B cell (primary cell): ENCODE data around the gene SLC7A5. TPM values are rescaled to one million over a fixed set of nuclear protein-coding genes. Genes with fewer than 3 reads are reported as not detected.
"Not testable (repeated sequence)": the region's sequence is repeated elsewhere in the genome, so short reads cannot be mapped to it uniquely, and the experiment has no call there.

ENCODE experiments used
- ATAC-seq: fragments of 200-7000 bp; cut with Tn5 transposase; one replicate; pipeline ENCODE4 v1.10.0; 2021; ENCODE audit warnings: low read depth, mild to moderate bottlenecking, moderate number of reproducible peaks, moderate library complexity
- CTCF ChIA-PET: fragments of 350-600 bp; sonication (Branson Sonifier 250); formaldehyde crosslinking; loops from one replicate; lab custom pipeline; 2021; ENCODE audit warnings: antibody characterized with exemption, inconsistent platforms; lab: Charles Lee
- POLR2A ChIA-PET: fragments of 350-600 bp; sonication (Branson Sonifier 250); formaldehyde crosslinking; loops from one replicate; lab custom pipeline; 2021; ENCODE audit warnings: antibody characterized with exemption; lab: Charles Lee
- DNase-seq: peaks from one replicate; pipeline ENCODE4 v3.0.0; 2013
- H2AFZ ChIP-seq: 2 replicates; pipeline ENCODE4 v1.6.1; 2012; ENCODE audit warnings: mild to moderate bottlenecking, low read depth, low read length; ENCODE audit not compliant: insufficient read depth, poor library complexity, severe bottlenecking
- H3K27ac ChIP-seq, 2 donors: 1 replicate in 1 of 2; 2 replicates in 1 of 2; pipeline ENCODE4 v1.5.1; 2012 to 2013; ENCODE audit warnings: low read length in 2 of 2, mild to moderate bottlenecking in 2 of 2, moderate library complexity in 1 of 2
- H3K27me3 ChIP-seq, 4 experiments: fragments of 200-600 bp in 1 of 4; sonication (generic) in 1 of 4; replicated peaks in 1 of 4; 1 replicate in 2 of 4; 2 replicates in 2 of 4; pipeline versions ENCODE4 v1.6.1 to v1.7.0; 2013 to 2016; ENCODE audit warnings: low read length in 3 of 4, mild to moderate bottlenecking in 2 of 4, mixed read lengths in 1 of 4, moderate library complexity in 1 of 4; ENCODE audit not compliant: insufficient read depth in 4 of 4, control insufficient read depth in 3 of 4; ENCODE audit errors: control extremely low read depth in 1 of 4
- H3K36me3 ChIP-seq, 2 experiments: replicated peaks in 1 of 2; 1 replicate in 1 of 2; 2 replicates in 1 of 2; pipeline versions ENCODE4 v1.6.1 to v1.7.1; 2013; ENCODE audit warnings: low read length in 1 of 2; ENCODE audit not compliant: insufficient read depth in 2 of 2, control insufficient read depth in 1 of 2; ENCODE audit errors: control extremely low read depth in 1 of 2, extremely low read depth in 1 of 2
- H3K4me1 ChIP-seq, 2 donors: fragments of 200-600 bp in 1 of 2; sonication (generic) in 1 of 2; 1 replicate in 1 of 2; 2 replicates in 1 of 2; pipeline versions ENCODE4 v1.5.1 to v1.6.1; 2013 to 2017; ENCODE audit warnings: low read length in 2 of 2; ENCODE audit not compliant: control insufficient read depth in 2 of 2, insufficient read depth in 2 of 2
- H3K4me2 ChIP-seq: replicated peaks from 2 replicates; pipeline ENCODE3; 2012; ENCODE audit warnings: mild to moderate bottlenecking, low read depth, low read length; ENCODE audit not compliant: poor library complexity, severe bottlenecking
- H3K4me3 ChIP-seq, 5 experiments: fragments of 200-600 bp in 1 of 5; sonication (generic) in 1 of 5; 1 replicate in 3 of 5; 2 replicates in 2 of 5; pipeline versions ENCODE4 v1.5.1 to v1.7.0; 2011 to 2016; ENCODE audit warnings: low read length in 4 of 5, mild to moderate bottlenecking in 4 of 5, low read depth in 2 of 5, control low read depth in 1 of 5, moderate library complexity in 1 of 5; ENCODE audit not compliant: insufficient read depth in 1 of 5; ENCODE audit errors: control extremely low read depth in 1 of 5, extremely low read depth in 1 of 5
- H3K79me2 ChIP-seq: fragments of 200-600 bp; sonication (generic); one replicate; pipeline ENCODE4 v1.6.0; 2016; ENCODE audit warnings: low read length; ENCODE audit not compliant: control insufficient read depth, insufficient read depth
- H3K9ac ChIP-seq: fragments of 200-600 bp; sonication (generic); 2 replicates; pipeline ENCODE4 v1.6.1; 2017; ENCODE audit warnings: mild to moderate bottlenecking, low read length, moderate library complexity
- H3K9me3 ChIP-seq, 3 donors: one replicate each; pipeline versions ENCODE4 v1.6.1 to v1.7.1; 2013; ENCODE audit warnings: low read length in 2 of 3; ENCODE audit not compliant: control insufficient read depth in 2 of 3, insufficient read depth in 1 of 3; ENCODE audit errors: control extremely low read depth in 1 of 3
- H4K20me1 ChIP-seq: 2 replicates; pipeline ENCODE4 v1.6.0; 2012; ENCODE audit warnings: mild to moderate bottlenecking, low read length; ENCODE audit not compliant: insufficient read depth, control insufficient read depth, poor library complexity, severe bottlenecking
- H3K27ac Mint-ChIP-seq: one replicate; pipeline ENCODE4 v1.8.0; 2021; ENCODE audit warnings: mixed read lengths
- H3K27me3 Mint-ChIP-seq: one replicate; pipeline ENCODE4 v1.8.0; 2021; ENCODE audit warnings: mixed read lengths
- H3K4me1 Mint-ChIP-seq: one replicate; pipeline ENCODE4 v1.8.0; 2021; ENCODE audit warnings: mixed read lengths
- H3K4me3 Mint-ChIP-seq: one replicate; pipeline ENCODE4 v1.8.0; 2021; ENCODE audit warnings: mixed read lengths
- H3K9me3 Mint-ChIP-seq: one replicate; pipeline ENCODE4 v1.8.0; 2022; ENCODE audit warnings: mixed read lengths; ENCODE audit not compliant: insufficient read depth
- WGBS: methylation state at CpG from one replicate; pipeline ENCODE4 v1.1.5; 2013; ENCODE audit warnings: missing lambda C conversion rate; ENCODE audit not compliant: insufficient coverage; 5-methylcytosine and 5-hydroxymethylcytosine counted together
- intact Hi-C: fragments of 100-400 bp; cut with micrococcal nuclease; formaldehyde crosslinking; loops from one replicate; pipeline ENCODE4 v1.10.0; 2022
- polyA plus RNA-seq: library from polyadenylated mRNA; depleted of rRNA; stranded (reverse); fragments of >200 nt; gene quantifications from 2 replicates; pipeline ENCODE4 v1.2.3, GENCODE V29; 2012
- total RNA-seq, 2 donors: library from RNA; stranded (reverse); fragments of 120-200 nt in 1 of 2; gene quantifications; 1 replicate in 1 of 2; 2 replicates in 1 of 2; pipeline versions ENCODE4 v1.2.3 to v1.2.4, GENCODE V29; 2013 to 2022

Gene SLC7A5
- total and polyA plus RNA-seq, 2 donors (not counting 1 experiment from before 2014, with no cell fraction given): 2.5 to 20.9 TPM

DNA sequence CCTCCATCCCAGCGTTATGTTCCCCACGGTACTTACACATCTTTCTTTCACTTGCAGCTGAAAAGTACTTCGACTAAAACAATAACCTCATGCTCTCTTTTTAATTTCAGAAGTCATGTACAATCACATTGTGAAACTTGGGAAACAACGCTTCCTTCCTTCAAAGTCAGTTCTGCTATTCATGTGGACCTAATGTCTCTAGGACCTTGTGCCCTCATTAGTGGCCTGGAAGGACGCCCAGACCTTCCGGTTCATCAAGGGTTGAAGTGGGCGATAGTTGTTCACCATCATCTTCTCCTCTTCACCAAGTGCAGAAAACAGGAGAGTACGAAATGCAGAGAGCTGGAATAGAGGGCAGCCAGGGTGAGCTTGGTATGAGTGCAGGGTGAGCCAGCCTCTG is 18.6 kb upstream of the SLC7A5 start:
- H3K27me3 ChIP-seq, DNase-seq, H3K27ac Mint-ChIP-seq, POLR2A ChIA-PET, H3K4me1 Mint-ChIP-seq, H3K9ac ChIP-seq, H3K9me3 ChIP-seq, ATAC-seq, H3K36me3 ChIP-seq, H3K4me3 ChIP-seq, H3K4me1 ChIP-seq, H3K79me2 ChIP-seq, H2AFZ ChIP-seq, H3K27ac ChIP-seq, H3K4me2 ChIP-seq, H3K4me3 Mint-ChIP-seq, intact Hi-C loops, H4K20me1 ChIP-seq, H3K9me3 Mint-ChIP-seq: not testable (repeated sequence)
- peaks cover 11% of the 10 kb centered on the region for H3K27me3 Mint-ChIP-seq
- WGBS: 68% methylated on average over 6 of the region's 8 CpGs
- CTCF ChIA-PET: interaction anchor here (1.2 kb wide), 1 partner anchor 18 kb away, joined by 7 read pairs; no protein-coding TSS in a partner anchor

DNA sequence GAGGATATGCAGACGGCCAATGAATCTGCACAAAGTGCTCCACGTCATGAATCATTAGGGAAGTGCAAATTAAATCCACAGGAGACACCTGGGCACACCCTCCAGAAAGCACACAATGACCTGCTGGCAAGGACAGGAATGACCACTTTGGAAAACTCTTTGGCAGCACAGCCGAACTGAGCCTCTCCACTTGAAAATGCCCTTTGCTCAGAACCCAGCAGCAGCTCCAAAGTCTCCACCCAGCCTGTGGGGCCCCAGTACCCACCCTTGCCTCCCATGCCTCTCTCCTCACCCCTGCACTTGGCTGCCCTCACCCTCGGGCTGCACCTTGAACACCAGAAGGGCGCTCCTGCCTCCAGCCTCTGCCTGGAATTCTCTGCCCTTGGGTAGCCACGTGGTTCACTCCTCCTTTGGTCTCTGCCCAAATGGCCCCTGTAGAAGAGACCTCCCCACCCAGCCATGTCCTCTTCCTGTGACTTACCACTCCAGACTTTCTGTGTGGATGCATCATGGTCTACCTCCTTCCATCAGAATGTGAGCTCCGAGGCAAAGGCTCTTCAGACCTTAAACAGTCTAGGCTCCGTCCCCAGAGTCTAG is 16.2 kb upstream of the SLC7A5 start:
- ATAC-seq, H3K9me3 ChIP-seq, DNase-seq, H3K36me3 ChIP-seq, H3K4me2 ChIP-seq, H3K4me3 Mint-ChIP-seq, POLR2A ChIA-PET, H2AFZ ChIP-seq, H3K9me3 Mint-ChIP-seq, H3K4me1 Mint-ChIP-seq, H3K4me1 ChIP-seq, H3K4me3 ChIP-seq, H3K79me2 ChIP-seq, CTCF ChIA-PET, H4K20me1 ChIP-seq, H3K27ac ChIP-seq, H3K27ac Mint-ChIP-seq, H3K9ac ChIP-seq, intact Hi-C loops, H3K27me3 ChIP-seq: not testable (repeated sequence)
- 53% methylated on average over 5 of the region's 8 CpGs for WGBS
- H3K27me3 Mint-ChIP-seq: peaks cover 17% of the 10 kb centered on the region
